GM21528 (cell line): ENCODE data around the gene THAP3.
"Not testable (repeated sequence)": the region's sequence is repeated elsewhere in the genome, so short reads cannot be mapped to it uniquely, and the experiment has no call there.

Experiments used
- ATAC-seq: cut with Tn5 transposase; IDR thresholded peaks from one replicate; pipeline ENCODE4 v1.9.1; 2021; ENCODE audit warnings: mild to moderate bottlenecking, moderate library complexity; ENCODE audit not compliant: unreplicated experiment, low FRiP score

Gene THAP3

DNA sequence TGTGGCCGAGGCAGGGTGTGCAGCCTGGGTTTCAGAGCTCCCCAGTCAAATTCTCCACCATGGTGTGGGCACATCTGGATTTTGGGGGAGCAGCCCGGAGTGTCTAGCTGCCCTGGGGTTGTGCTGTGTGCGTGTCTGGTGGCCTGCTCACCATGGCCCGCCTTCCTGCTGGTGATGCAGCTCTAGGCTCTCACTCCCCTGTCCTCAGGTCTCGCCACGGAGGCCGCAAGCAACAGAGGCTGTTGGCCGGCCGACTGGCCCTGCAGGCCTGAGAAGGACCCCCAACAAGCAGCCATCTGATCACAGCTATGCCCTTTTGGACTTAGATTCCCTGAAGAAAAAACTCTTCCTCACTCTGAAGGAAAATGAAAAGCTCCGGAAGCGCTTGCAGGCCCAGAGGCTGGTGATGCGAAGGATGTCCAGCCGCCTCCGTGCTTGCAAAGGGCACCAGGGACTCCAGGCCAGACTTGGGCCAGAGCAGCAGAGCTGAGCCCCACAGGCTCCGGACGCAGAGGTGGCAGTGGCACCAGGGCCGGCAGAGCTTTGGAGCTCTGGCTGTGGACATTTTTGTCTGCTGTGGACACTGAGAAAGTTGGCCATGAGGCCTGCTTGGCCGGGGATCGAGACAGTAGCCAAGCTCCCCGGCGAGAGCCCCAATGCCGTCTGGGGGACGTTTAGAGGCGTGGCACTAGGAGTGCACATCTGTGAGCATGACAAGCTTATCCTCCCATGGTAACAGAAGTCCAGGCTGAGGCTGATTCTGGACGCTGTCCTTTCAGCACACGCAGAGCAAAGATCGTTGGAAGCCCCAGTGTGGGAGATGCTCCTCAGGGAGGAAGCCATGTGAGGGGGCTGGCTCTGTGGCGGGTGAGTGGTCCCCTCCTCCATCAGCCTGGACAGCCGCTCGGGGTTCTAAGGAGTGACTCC, 8.2 kb downstream of the THAP3 start:
- ATAC-seq = no peak

DNA sequence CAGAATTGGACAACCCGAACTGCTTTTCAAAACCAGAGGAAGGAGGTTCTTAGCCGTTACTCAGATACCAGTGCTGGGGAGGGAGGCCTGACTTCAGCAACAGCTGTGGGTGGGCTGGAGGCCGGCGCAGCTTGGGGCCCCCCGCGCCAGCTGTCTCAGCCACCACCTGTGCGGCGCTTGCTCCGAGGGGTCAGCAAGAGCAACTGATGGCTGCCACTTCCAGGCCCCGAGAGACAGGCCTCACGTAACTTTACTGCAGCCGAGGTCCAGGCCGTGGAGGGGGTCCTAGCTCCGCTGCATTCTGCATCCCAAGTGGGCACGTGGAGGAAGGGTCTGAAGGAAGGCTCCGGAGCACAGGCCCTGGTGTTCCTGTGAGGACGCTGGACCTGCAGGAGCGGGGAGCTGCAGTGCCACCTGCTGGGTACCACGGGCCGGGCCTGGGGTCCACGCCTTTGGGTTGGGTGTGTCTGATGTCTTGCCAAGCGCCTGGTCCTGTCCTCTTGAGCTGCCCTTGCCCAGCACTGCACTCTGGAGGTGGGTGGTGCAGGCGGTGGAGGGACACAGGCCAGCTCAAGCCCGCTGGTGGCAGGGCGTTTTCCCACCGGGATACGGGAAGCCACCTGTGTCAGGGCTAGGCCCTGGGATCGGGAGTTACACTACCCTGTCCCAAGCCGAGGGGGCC, 9.8 kb downstream of the THAP3 start:
- no peak for ATAC-seq

DNA sequence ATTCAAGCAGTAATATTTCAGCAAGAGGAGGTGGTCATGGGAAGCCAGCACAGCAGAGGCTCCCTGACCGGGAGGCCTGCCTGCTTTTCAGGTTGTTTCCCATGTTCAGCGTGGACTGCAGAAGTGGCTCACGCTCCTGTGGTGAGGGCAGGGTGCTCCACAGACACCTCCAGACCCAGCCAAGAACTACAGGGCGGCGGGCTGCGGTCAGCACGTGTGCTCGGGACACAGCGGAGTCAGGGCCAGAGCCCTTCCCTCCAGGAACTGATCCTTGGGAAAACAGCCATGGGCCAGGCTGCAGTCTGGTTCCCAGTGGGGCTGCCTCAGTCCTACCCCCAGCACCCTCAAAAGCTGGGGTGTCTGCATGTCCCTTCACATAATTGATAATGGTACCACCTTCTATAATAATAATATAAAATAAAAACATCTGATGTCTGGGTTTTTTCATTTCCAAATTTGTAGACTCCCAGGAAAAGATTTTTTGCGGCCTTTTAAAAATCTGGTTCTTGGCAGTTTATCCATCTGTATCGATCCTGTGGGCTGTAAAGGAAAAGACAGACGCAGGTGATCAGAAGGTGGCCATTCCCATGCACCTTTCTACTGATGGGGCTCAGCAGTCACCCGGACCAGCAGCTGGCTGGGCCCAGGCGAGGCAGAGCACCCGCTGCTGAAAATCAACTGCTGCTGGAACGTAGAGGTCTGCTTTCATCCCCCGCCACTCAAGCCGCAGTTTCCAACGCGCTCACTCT, 10.7 kb downstream of the THAP3 start:
- no peak for ATAC-seq

DNA sequence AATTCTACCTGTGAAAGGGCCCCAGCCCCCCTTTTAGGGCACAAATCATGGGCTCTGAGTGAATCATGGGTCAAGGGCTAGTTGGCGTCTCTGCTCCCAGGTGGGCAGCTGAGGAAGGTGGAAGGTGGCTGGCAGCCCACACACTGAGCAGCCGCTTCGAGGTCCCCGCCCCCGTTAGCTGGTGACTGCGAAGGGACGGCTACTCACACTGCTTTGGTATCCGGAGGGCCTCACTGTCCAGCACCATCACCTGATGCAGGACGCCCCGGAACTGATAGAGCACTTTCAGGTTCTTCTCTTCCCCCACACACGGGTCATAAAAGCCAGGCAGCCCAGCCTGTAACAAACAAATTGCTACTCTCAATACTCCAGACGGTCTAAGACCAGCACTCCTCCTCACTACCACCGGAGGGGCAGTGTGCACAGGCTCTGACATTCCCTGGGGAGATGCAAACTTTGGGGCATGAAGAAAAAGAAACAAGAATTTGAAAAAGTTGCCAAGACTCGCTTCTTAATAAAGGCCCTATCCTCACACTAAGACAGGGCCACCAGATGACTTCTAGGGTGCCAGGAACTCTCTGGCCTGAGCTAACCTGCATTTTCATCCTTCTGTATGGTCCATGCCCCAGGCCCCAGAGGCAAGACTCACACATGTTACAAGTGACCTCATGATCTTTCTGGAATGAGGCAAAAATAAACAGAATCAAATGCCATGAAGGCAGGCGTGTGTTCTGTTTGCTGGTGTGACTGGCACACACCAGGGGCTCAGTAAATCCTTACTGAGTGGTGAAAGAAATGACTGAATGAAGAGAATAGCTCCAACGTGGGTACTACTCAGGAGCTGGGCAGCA, 11.5 kb downstream of the THAP3 start:
- ATAC-seq = no peak

DNA sequence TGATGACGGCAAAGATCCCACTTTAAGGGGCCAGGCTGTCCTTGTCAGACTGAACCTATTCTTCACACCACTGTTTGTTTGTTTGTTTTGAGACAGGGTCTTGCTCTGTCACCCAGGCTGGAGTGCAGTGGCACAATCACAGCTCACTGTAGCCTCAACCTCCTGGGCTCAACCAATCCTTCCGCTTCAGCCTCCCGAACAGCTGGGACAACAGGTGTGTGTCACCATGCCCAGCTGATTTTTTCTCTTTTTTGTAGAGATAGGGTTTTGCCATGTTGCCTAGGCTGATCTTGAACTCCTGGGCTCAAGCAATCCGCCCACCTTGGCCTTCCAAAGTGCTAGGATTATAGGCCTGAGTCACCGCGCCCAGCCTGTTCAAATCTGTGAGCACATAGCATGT, 12.1 kb downstream of the THAP3 start:
- not testable (repeated sequence) for ATAC-seq

DNA sequence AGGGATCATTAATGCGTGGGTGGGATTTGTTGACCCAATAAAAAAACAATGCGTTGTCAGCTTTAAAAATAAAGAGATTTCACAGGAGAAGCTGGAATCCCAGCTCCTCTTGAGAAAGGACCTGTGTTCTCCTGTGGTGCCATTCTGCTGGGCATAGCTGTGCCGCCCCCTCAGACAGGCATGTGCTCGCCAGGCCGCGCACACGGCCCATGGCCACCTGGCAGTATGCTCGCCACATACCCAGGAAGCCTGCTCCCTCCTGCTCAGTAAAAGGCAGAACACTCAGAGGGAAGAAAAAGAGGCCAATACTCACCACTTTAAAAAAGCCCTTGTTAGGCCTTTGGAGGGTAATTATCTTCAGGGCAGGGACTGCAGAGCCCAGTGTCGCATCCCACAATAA, 13.1 kb downstream of the THAP3 start:
- ATAC-seq = no peak

DNA sequence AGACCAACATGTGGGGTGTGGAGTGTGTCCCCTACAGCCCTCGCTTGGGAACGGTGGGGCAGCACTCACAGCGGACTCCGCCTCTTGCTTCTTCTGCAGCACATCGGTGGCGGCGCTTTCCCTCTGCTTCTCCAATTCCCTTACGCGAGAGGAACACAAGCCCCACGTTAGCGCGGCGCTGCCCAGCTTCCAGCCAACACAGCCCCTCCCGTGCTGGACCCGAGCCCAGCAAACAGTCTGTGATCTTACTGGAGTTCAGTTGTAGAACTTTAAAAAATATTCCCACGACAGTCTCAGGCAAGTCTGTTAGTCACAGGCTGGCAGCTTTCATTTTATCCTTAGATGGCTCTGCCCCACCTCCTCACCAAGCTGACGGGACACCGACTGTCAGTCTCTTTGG, 13.6 kb downstream of the THAP3 start:
- ATAC-seq = no peak

DNA sequence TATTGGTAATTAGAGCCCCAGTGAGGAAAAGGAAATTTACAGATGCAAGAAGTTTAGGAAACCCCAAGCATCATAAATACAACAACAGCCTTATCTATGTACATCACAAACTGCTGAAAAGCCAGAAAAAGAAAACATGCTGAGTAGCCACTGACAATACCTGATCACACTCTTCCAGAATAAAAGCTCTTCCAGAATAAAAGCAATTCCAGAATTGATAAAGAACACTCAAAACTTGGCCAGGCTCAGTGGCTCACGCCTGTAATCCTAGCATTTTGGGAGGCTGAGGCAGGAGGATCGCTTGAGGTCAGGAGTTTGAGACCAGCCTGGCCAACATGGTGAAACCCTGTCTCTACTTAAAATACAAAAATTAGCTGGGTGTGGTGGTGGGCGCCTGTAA, 16.2 kb downstream of the THAP3 start:
- ATAC-seq = not testable (repeated sequence)

DNA sequence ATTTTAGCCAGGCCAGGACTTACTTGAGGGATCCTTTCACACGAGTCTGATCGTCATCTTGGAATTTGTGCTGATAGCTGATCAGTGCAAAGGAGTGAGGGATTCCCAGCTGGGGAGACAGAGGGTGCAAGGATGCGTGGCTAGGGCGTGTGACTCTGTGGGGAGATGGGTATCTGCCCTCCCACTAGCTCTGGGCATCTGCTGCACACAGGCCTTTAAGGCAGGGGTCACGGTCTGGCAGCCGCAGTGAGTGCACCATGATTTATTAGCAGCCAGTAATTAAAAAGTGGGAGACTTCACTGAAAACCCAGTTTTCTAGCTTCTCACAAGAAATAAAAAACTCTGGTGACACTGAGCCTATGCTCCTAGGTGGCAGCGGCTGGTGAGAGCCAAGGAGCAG, 20.4 kb downstream of the THAP3 start:
- no peak for ATAC-seq

DNA sequence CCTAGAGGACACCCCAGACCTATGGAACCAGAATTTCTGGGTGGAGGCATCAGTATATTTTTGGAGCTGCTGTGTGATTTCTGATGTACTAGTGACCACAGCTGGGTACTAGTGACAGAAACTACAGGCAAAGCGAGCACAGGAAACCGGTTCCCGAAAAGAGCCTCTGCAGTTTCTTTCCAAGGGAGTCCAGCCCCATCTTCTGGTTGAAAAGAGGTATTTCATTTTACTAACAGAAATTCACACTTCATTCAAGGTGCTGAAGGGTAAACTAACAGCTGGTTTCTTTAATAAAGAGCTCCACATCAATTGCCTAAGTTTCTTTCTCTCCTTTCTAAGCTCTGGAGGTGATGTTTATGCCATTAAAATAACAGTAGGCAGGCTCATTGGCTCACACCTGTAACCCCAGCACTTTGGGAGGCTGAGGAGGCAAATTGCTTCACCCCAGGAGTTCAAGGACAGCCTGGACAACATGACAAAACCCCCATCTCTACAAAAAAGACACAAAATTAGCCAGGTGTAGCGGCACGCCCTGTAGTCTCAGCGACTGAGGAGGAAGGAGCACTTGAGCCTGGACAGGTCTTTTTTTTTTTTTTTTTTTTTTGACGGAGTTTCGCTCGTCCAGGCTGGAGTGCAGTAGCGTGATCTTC, 22.0 kb downstream of the THAP3 start:
- no peak for ATAC-seq

DNA sequence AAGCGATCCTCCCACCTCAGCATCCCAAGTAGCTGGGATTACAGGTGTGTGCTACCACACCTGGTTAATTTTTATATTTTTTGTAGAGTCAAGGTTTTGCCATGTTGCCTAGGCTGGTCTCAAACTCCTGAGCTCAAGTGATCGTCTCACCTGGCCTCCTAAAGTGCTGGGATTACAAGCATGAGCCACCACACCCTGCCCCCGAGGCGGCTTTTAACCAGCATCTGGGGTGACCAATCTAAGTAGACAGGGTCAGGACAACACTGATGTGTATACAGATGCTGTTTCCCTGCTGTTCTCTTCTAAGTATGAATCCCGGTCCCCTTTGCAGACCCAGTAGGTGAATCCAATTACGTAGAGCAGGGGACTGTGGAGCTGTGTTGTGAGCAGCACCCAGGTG, 23.9 kb downstream of the THAP3 start:
- no peak for ATAC-seq

DNA sequence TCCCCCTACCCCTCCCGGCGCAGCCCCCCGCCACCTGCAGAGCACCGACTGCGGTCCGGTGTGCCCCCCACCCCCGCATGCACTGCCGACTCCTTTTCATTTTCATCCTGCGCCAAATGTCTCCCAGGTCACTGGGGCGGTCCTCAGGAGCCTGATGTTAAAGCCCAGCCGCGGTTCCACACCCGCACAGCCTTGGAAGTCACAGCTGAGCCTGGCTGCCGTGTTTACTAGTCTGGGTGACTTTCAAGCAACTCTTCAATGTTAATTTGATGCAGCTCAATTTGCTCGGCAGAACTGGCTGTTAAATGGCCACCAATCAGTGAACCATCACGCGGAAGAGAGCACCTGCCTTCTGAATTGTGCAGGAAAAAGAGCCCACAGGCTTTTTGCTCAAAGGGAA, 27.2 kb downstream of the THAP3 start:
- ATAC-seq = no peak

DNA sequence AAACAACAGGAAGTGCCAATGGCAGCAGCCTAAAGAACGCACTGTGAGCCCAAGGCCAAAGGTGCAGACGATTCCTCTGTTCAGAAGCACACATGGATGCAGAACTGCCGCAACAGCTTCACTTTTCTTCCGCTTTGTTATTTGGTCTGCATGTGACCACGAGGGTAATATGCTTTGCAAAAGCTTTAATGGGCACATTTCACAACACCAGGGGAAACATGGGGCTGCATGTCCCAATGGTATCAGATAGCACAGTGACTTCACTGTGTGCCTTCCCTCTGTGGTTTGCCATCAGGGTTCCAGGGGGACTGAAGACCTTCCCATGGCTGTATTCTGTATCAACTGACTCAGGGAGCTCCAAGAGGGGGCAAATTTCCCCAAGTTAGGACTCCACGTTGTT, 28.3 kb downstream of the THAP3 start:
- ATAC-seq = no peak

DNA sequence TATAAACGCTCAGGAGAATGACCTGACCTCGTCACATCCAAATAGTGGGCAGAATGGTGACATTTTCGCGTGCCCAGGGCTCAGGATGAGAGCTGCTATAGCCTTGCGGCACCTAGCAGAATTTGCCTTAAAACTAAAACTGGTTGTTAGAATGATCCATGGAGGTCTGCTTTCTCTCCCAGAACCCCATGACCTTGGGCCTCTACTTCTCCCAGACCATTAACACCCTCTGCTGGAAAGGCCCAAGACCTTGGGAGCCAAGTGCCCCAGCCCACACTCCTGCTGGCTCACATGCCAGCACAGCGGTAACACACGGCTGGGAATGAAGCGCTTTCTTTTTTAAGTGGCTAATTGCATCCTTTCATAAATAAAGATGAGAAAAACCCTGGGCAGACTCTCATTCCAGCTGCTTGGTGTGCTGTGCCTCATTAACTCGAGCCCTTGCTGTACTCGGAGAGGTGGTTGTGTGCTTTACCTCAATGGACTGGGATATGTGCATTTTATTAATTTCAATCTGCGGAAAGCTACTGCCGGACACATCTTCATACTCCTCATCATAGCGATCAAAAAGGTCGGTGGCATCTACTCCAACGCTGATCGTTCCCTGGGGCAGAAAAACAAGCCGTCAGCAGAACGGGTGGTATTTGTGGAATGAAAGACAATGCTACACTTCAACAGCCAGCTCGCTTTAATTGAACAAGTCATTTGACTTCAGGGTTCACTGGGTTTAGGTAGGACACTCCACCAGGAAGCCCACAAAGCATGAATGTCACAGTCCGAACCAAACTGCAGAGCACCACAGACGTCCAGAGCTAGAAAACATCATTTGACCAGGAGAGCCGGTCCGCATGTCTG, 29.0 kb downstream of the THAP3 start:
- ATAC-seq = no peak

DNA sequence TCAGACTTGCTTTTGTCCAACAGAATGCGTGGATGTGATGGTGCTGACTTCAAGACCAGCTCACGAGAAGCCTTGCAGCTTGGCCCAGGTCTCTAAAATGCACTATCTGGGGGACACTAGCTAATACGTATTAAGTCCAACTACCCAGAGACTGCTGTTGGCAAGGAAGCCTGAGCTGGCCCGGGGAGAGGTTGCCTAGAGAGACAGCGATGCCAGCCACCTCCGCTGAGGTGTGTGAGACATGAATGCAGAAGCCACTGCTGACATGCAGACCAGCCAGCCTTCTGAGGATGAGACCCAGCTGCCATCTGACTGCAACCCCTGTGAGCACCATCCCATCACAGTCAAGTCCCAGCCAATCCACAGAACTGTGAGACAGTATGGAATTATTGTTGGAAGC, 32.5 kb downstream of the THAP3 start:
- ATAC-seq = no peak

DNA sequence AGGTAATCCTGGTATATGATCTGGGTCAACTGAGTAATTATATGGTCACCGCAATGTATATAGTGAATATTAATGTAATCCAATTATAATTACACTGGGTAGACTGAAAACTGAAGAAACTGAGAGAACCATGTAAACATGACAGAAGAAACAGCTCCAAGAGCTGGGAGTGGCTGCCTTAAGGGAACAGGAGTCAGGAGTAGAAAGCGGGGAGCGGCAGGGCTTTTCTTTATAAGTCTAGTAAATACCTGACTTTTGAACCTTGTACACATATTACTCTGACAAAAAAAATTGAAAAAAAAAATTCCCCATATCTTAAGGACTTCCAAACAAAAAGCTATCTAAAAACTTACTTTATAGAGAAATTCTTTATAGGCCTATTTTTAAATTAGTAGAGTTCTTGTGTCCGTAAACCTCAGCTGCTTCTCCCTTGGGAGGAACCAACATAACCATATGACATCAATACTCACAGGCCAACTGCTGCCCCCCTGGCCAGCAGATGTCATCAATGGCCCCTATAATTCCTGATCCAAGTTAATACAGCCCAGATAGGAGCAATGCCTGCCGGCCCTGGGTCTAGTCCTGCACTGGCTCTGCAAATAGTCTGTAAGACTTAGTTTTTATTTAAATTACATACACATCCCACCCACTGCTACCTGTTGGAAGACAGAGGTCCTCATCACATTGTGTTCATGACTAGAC, 33.8 kb downstream of the THAP3 start:
- ATAC-seq = no peak

DNA sequence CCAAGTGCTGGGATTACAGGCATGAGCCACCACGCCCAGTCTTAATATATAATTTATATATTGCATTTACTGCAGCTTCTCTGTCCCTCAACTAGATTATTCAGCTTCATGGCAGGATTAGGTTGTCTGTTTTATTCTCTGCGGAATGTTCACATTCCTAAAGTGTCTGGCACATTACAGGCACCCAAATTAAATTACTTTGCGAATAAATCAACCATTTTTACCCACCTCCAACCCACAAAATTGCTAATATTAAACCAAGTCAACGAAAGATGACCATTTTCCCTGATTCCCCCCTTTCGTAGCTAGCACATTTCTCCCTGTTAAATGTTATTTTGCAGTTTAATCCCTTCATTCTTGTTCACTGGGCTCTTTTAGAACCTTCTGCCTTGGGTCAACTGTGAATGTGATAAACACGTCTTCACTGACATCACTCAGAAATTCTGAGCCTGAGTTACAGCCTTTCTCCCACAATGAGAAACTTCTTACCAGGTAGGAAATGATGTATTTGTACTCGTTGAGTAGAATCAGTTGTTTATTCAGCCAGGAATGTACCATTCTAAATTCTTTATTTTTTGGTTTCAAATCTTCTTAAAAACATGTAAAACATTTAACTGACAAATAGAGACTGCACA, 35.9 kb downstream of the THAP3 start:
- no peak for ATAC-seq

DNA sequence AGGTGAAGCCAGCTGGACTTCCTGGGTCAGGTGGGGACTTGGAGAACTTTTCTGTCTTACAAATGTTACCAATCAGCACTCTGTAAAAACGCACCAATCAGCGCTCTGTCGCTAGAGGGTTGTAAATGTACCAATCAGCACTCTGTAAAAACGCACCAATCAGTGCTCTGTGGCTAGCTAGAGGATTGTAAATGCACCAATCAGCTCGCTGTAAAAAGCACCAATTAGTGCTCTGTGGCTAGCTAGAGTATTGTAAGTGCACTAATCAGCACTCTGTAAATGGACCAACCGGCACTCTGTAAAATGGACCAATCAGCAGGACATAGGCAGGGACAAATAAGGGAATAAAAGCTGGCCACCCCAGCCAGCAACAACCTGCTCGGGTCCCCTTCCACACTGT, 37.8 kb downstream of the THAP3 start:
- ATAC-seq = not testable (repeated sequence)
